ENCODE results near the gene IFI30. TPM values are rescaled to one million over a fixed set of nuclear protein-coding genes. Genes with fewer than 3 reads are reported as not detected.
"Not testable (repeated sequence)": the region's sequence is repeated elsewhere in the genome, so short reads cannot be mapped to it uniquely, and the experiment has no call there.

Gene IFI30
- total RNA-seq, 1 donor from 2014 or later, result 22.8 TPM

DNA sequence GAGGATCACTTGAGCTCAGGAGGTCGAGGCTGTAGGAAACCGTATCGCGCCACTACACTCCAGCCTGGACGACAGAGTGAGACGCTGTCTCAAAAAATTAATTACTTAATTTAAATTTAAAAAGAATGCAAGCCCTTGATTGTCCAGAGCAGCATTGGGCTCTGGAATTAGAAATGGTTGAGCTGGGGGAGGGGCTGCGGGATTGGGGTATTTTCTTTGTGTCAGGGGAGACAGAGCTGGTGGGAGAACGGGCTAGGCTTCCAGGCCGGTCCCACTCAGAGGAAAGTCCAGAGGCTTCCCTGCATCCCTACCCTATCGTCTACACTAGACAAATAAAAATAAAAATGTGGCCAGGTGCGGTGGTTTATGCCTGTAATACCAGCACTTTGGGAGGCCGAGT lies 32.4 kb downstream of the IFI30 start:
- TF ChIP-seq CTCF (conservative IDR thresholded peaks at IDR 0.05), result no peak
- H3K4me1 Mint-ChIP-seq (ENCODE audit: unreplicated experiment), result peaks cover 8% of the 10 kb centered on the region
- peaks cover 13% of the 10 kb centered on the region for H3K27me3 Mint-ChIP-seq
- H3K4me3 Mint-ChIP-seq, result peak overlapping the region; percentile 96
- H3K36me3 Mint-ChIP-seq, result no peaks in the 10 kb centered on the region
- DNase-seq (ENCODE audit: extremely low spot score, unreplicated experiment), result no peak
- H3K9me3 Mint-ChIP-seq, result no peaks in the 10 kb centered on the region
- H3K27ac Mint-ChIP-seq, result no peak overlapping the region

DNA sequence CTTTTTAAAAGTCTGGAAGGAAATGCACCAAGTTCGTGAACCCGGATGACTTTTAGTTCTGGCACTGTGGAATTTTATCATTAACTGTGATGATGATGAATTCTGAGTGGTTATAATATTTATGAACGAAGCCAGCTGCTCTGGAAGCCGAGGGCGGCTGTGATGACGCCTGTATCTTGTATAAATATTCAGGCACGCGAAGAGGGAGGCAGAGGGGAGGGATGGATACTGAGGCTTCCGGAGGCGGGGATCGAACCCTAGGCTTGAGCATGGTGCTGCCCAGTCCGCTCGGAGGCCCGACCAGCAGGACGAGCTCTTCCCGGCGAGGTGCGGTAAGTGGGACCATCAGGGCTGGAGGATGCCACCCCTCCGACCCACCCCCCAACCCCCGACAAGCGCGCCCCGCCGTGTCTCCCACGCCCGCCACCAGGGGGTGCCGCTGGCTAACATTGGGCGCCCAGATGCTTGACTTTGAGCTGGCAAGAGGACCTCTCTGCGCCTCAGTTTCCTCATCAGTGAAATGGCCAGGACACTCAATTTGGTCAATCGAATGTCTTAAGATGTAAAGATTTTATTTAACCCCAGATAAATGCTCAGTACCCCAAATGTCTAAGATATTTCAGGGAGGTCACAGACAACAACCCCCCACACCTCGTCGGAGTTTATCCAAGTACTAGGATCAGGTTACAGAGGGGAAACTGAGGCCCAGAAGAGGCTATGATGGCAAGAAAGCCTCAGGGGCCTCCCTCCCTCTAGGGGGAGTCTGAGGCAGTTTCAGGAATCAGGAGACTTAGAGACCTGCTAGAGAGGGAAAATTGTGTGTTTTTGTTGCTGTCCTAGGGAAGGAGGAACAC lies 34.7 kb downstream of the IFI30 start:
- Mint-ChIP-seq H3K9me3 (no peaks in the 10 kb centered on the region), H3K36me3 (no peaks in the 10 kb centered on the region), H3K4me1 (ENCODE audit: unreplicated experiment) (peaks cover under 1% of the 10 kb centered on the region), H3K27ac (no peak overlapping the region), H3K4me3 (no peak overlapping the region), H3K27me3 (peaks cover 17% of the 10 kb centered on the region)
- no peak for DNase-seq (ENCODE audit: extremely low spot score, unreplicated experiment)
- TF ChIP-seq CTCF (conservative IDR thresholded peaks at IDR 0.05), result peak; percentile 74

GRCh38 chr19:18209912-18210311 lies 36.3 kb downstream of the IFI30 start:
- DNase-seq (ENCODE audit: extremely low spot score, unreplicated experiment); H3K9me3 Mint-ChIP-seq; H3K4me1 Mint-ChIP-seq (ENCODE audit: unreplicated experiment); H3K36me3 Mint-ChIP-seq; H3K4me3 Mint-ChIP-seq; H3K27ac Mint-ChIP-seq: not testable (repeated sequence)
- H3K27me3 Mint-ChIP-seq, result peaks cover 24% of the 10 kb centered on the region

DNA sequence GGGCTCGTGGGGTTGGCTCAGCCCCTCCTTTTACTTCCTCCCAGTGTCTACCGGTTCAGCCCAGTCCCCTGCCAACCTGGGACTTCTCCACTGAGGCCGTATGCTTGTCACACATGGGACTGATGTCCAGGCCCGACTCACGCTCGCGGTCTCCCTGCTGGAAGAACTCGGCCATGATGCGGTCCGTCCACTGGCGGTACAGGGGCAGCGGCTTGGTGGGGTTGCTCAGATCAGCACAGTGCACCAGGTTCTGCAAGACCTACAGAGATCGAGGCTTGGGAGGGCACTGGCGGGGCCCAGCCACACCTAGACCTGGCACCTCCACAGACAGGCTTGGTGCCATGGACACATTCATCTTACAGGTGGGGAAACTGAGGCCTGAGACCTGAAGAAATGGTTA lies 38.1 kb downstream of the IFI30 start:
- no peak overlapping the region for H3K27ac Mint-ChIP-seq
- H3K36me3 Mint-ChIP-seq, result no peaks in the 10 kb centered on the region
- H3K4me3 Mint-ChIP-seq, result no peak overlapping the region
- H3K4me1 Mint-ChIP-seq (ENCODE audit: unreplicated experiment), result no peaks in the 10 kb centered on the region
- H3K27me3 Mint-ChIP-seq, result peaks cover 28% of the 10 kb centered on the region
- TF ChIP-seq CTCF (conservative IDR thresholded peaks at IDR 0.05), result no peak
- no peak for DNase-seq (ENCODE audit: extremely low spot score, unreplicated experiment)
- no peaks in the 10 kb centered on the region for H3K9me3 Mint-ChIP-seq

DNA sequence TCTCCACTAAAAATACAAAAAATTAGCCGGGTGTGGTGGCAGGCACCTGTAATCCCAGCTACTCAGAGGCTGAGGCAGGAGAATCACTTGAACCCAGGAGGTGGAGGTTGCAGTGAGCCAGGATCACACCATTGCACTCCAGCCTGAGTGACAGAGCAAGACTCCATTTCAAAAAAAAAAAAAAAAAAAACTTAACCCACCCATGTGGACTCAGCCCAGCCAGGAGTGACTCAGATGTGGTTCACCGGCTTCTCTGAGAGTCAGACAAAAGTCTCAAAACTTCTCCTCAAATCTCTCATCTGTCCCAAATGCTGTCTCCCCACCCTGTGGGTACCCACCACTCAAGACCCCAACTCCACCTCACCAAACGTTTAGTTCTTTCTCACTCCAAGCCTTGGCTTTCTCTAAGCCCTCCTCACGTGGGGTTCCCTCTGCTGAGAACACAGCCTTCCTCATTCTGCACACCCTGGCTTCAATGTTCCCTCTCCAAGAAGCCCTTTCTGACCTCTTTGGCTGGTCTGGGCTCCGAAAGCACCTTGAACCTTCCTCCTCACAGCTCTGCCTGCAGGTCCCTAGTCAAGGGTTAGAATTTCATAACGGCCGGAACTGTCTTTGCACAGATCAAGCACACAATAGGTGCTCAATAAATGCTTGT lies 41.3 kb downstream of the IFI30 start:
- no peak overlapping the region for H3K27ac Mint-ChIP-seq
- DNase-seq (ENCODE audit: extremely low spot score, unreplicated experiment), result no peak
- no peak overlapping the region for H3K4me3 Mint-ChIP-seq
- no peaks in the 10 kb centered on the region for H3K36me3 Mint-ChIP-seq
- no peak for TF ChIP-seq CTCF (conservative IDR thresholded peaks at IDR 0.05)
- no peaks in the 10 kb centered on the region for H3K9me3 Mint-ChIP-seq
- no peaks in the 10 kb centered on the region for H3K4me1 Mint-ChIP-seq (ENCODE audit: unreplicated experiment)
- H3K27me3 Mint-ChIP-seq, result peaks cover 33% of the 10 kb centered on the region

- Mint-ChIP-seq H3K27me3 (peaks cover 39% of the 10 kb centered on the region), H3K9me3 (no peaks in the 10 kb centered on the region), H3K27ac (no peak overlapping the region), H3K36me3 (no peaks in the 10 kb centered on the region), H3K4me3 (no peak overlapping the region), H3K4me1 (ENCODE audit: unreplicated experiment) (no peaks in the 10 kb centered on the region)
- no peak for DNase-seq (ENCODE audit: extremely low spot score, unreplicated experiment)
- no peak for TF ChIP-seq CTCF (conservative IDR thresholded peaks at IDR 0.05)
These were observed 43.2 kb downstream of the IFI30 start for GRCh38 chr19:18216789-18217188.

All from type B pancreatic cell (in vitro differentiated cells).